Activated naive CD8-positive, alpha-beta T cell treated with anti-CD3 and anti-CD28 coated beads for 36 hours (primary cell): ENCODE measurements around the gene KRTCAP2. TPM values are rescaled to one million over a fixed set of nuclear protein-coding genes. Genes with fewer than 3 reads are reported as not detected.
A peak's percentile ranks its signal among the peaks of the same experiment; 100 is the strongest.

Experiments
- DNase-seq: peaks from one replicate; pipeline ENCODE4 v3.0.0; 2021
- H3K27ac Mint-ChIP-seq: one replicate; pipeline ENCODE4 v1.8.0; 2022; ENCODE audit warnings: mild to moderate bottlenecking, moderate library complexity, mixed read lengths
- H3K27me3 Mint-ChIP-seq: one replicate; pipeline ENCODE4 v1.8.0; 2022; ENCODE audit warnings: mild to moderate bottlenecking, mixed read lengths
- H3K36me3 Mint-ChIP-seq: one replicate; pipeline ENCODE4 v1.8.0; 2021; ENCODE audit warnings: mild to moderate bottlenecking, mixed read lengths
- H3K4me1 Mint-ChIP-seq: one replicate; pipeline ENCODE4 v1.8.0; 2021; ENCODE audit warnings: mixed read lengths
- H3K4me3 Mint-ChIP-seq: one replicate; pipeline ENCODE4 v1.8.0; 2022; ENCODE audit warnings: mild to moderate bottlenecking, moderate library complexity, mixed read lengths
- H3K9me3 Mint-ChIP-seq: one replicate; pipeline ENCODE4 v1.8.0; 2022; ENCODE audit warnings: mixed read lengths
- total RNA-seq, 2 experiments: library from RNA; stranded (reverse); gene quantifications; one replicate each; pipeline ENCODE4 v1.2.3, GENCODE V29; 2021

The KRTCAP2 gene
- total RNA-seq, 2 experiments from 2014 or later: 135 to 145 TPM

- peaks cover 29% of the 10 kb centered on the region for H3K36me3 Mint-ChIP-seq
- no peaks in the 10 kb centered on the region for H3K9me3 Mint-ChIP-seq
- no peak overlapping the region for H3K27ac Mint-ChIP-seq
- H3K4me3 Mint-ChIP-seq: no peak overlapping the region
- peaks cover 3% of the 10 kb centered on the region for H3K27me3 Mint-ChIP-seq
- DNase-seq: no peak
- peaks cover 24% of the 10 kb centered on the region for H3K4me1 Mint-ChIP-seq
Observed at GRCh38 chr1:155141749-155142148, 31.4 kb downstream of the KRTCAP2 start.

DNA sequence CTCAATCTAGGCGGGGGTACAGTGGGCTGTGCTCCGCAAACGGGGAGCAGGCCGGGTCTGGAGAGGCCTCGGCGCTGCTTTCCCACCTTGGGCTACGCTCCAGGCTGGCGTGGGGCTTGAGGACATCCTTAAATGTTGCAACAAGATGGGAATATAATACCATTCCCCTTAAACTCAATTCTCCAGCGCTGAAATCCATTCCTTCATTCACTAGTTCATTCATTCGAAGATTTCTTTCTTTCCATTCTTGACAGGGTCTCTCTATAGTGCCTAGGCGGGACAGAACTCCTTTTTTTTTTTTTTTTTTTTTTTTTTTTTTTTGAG lies 32.5 kb downstream of the KRTCAP2 start:
- peak overlapping the region; percentile 98 for H3K4me3 Mint-ChIP-seq
- no peak for DNase-seq

GRCh38 chr1:155139895-155140629 lies 33.0 kb downstream of the KRTCAP2 start, which contains the start of gene DPM3:
DPM3 (minus strand) TSS chr1:155140531; CDS start chr1:155140240, 291 bp downstream.
- Mint-ChIP-seq H3K36me3 (peaks cover 36% of the 10 kb centered on the region), H3K4me1 (peaks cover 28% of the 10 kb centered on the region)
- peak; percentile 89 for DNase-seq

More for the DNA sequence above, 32.5 kb downstream of the KRTCAP2 start:
- Mint-ChIP-seq H3K27me3 (no peaks in the 10 kb centered on the region), H3K27ac (peak overlapping the region; percentile 96), H3K9me3 (no peaks in the 10 kb centered on the region), H3K36me3 (peaks cover 32% of the 10 kb centered on the region), H3K4me1 (peaks cover 27% of the 10 kb centered on the region)

GRCh38 chr1:155137154-155137949 lies 35.8 kb downstream of the KRTCAP2 start:
- H3K4me3 Mint-ChIP-seq: peak overlapping the region; percentile 96
- peaks cover 3% of the 10 kb centered on the region for H3K27me3 Mint-ChIP-seq
- H3K36me3 Mint-ChIP-seq: peaks cover 36% of the 10 kb centered on the region
- DNase-seq: no peak
- H3K9me3 Mint-ChIP-seq: no peaks in the 10 kb centered on the region
- peaks cover 35% of the 10 kb centered on the region for H3K4me1 Mint-ChIP-seq
- peak overlapping the region; percentile 99 for H3K27ac Mint-ChIP-seq

More at GRCh38 chr1:155139895-155140629, 33.0 kb downstream of the KRTCAP2 start, which contains the start of gene DPM3:
- H3K27me3 Mint-ChIP-seq: peaks cover 3% of the 10 kb centered on the region
- no peaks in the 10 kb centered on the region for H3K9me3 Mint-ChIP-seq
- H3K27ac Mint-ChIP-seq: peak within 1 kb of the TSS; percentile 96
- peak within 1 kb of the TSS; percentile 98 for H3K4me3 Mint-ChIP-seq

GRCh38 chr1:155136748-155137147 lies 36.4 kb downstream of the KRTCAP2 start:
- H3K36me3 Mint-ChIP-seq: peaks cover 36% of the 10 kb centered on the region
- peak; percentile 28 for DNase-seq
- H3K27ac Mint-ChIP-seq: peak overlapping the region; percentile 99
- peaks cover 35% of the 10 kb centered on the region for H3K4me1 Mint-ChIP-seq
- peak overlapping the region; percentile 96 for H3K4me3 Mint-ChIP-seq
- H3K27me3 Mint-ChIP-seq: peaks cover 3% of the 10 kb centered on the region
- H3K9me3 Mint-ChIP-seq: no peaks in the 10 kb centered on the region

DNA sequence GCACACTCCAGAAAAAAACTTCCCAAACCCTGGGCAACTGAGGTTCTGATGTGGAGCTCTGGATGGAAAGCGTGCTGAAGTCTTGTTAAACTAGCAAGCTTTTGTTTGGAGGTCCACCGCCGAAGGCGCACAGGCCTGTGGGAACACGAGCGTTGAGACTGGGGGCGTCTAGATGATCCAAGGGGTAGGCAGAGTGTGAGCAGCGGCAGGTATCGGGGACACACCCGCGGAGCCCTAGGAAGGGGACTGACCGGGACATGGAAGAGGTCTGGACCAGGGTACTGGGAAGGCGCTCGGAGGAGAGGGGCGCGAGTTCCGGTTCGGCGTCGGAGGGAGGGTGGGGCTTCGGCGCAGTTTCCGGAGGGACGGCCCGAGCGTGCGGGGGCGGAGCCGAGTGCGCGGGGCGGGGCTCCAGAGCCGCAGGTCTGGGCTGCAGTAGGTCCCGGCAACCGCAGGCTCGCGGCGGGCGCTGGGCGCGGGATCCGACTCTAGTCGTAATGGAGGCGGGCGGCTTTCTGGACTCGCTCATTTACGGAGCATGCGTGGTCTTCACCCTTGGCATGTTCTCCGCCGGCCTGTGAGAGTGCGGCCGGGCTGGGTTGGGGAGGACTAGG lies 37.6 kb downstream of the KRTCAP2 start, which contains the start of gene SLC50A1:
TSS of gene SLC50A1 (plus strand) at position 438 of the 614 bp plus-strand sequence. CDS start at position 498, 60 bp downstream.
- Mint-ChIP-seq H3K4me1 (peaks cover 33% of the 10 kb centered on the region), H3K4me3 (peak within 1 kb of the TSS; percentile 96), H3K27ac (peak within 1 kb of the TSS; percentile 99), H3K36me3 (peaks cover 36% of the 10 kb centered on the region), H3K9me3 (no peaks in the 10 kb centered on the region), H3K27me3 (peaks cover 3% of the 10 kb centered on the region)
- peak; percentile 96 for DNase-seq

GRCh38 chr1:155134880-155135414 lies 38.2 kb downstream of the KRTCAP2 start:
- Mint-ChIP-seq H3K4me3 (peak overlapping the region; percentile 96), H3K27ac (peak overlapping the region; percentile 99), H3K9me3 (no peaks in the 10 kb centered on the region), H3K27me3 (peaks cover 3% of the 10 kb centered on the region), H3K36me3 (peaks cover 32% of the 10 kb centered on the region), H3K4me1 (peaks cover 34% of the 10 kb centered on the region)
- peak; percentile 55 for DNase-seq

DNA sequence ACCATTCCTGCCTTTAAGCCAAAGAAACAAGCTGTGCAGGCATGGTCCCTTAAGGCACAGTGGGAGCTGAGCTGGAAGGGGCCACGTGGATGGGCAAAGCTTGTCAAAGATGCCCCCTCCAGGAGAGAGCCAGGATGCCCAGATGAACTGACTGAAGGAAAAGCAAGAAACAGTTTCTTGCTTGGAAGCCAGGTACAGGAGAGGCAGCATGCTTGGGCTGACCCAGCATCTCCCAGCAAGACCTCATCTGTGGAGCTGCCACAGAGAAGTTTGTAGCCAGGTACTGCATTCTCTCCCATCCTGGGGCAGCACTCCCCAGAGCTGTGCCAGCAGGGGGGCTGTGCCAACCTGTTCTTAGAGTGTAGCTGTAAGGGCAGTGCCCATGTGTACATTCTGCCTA lies 38.8 kb downstream of the KRTCAP2 start:
- Mint-ChIP-seq H3K27ac (peak overlapping the region; percentile 99), H3K9me3 (no peaks in the 10 kb centered on the region), H3K36me3 (peaks cover 27% of the 10 kb centered on the region), H3K27me3 (peaks cover 3% of the 10 kb centered on the region), H3K4me3 (peak overlapping the region; percentile 96), H3K4me1 (peaks cover 39% of the 10 kb centered on the region)
- no peak for DNase-seq

GRCh38 chr1:155133799-155134281 lies 39.3 kb downstream of the KRTCAP2 start:
- peaks cover 24% of the 10 kb centered on the region for H3K36me3 Mint-ChIP-seq
- H3K9me3 Mint-ChIP-seq: no peaks in the 10 kb centered on the region
- H3K4me1 Mint-ChIP-seq: peaks cover 42% of the 10 kb centered on the region
- DNase-seq: no peak
- no peak overlapping the region for H3K27ac Mint-ChIP-seq
- H3K4me3 Mint-ChIP-seq: no peak overlapping the region
- H3K27me3 Mint-ChIP-seq: peaks cover 3% of the 10 kb centered on the region

DNA sequence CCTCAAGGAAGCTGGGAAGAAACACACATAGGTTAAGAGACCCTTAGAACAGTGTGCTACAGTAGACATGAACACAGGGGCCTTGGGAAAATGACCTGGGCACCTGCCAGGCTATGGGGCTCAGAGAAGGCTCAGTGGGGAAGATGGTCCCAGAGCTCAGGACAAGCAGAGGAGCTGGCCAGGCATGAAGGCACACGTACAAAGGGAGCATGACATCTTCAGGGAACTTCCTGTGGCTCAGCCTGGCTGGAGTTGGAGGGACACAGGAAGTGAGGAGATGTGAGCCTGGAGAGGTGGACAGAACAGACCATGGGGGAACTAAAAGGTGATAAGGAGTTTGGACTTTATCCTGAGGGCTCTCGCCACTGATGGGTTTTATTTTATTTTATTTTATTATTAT lies 41.2 kb downstream of the KRTCAP2 start:
- Mint-ChIP-seq H3K4me3 (no peak overlapping the region), H3K27ac (no peak overlapping the region), H3K4me1 (peaks cover 42% of the 10 kb centered on the region), H3K36me3 (peaks cover 8% of the 10 kb centered on the region), H3K9me3 (no peaks in the 10 kb centered on the region), H3K27me3 (peaks cover 19% of the 10 kb centered on the region)
- DNase-seq: no peak

- Mint-ChIP-seq H3K4me1 (peaks cover 41% of the 10 kb centered on the region), H3K4me3 (no peak overlapping the region), H3K36me3 (peaks cover 5% of the 10 kb centered on the region), H3K27me3 (peaks cover 25% of the 10 kb centered on the region), H3K9me3 (no peaks in the 10 kb centered on the region), H3K27ac (no peak overlapping the region)
- DNase-seq: no peak
Observed at GRCh38 chr1:155131285-155131684, 41.8 kb downstream of the KRTCAP2 start.

- Mint-ChIP-seq H3K4me3 (no peak overlapping the region), H3K27ac (no peak overlapping the region), H3K27me3 (peaks cover 25% of the 10 kb centered on the region), H3K9me3 (no peaks in the 10 kb centered on the region), H3K36me3 (peaks cover 4% of the 10 kb centered on the region), H3K4me1 (peaks cover 40% of the 10 kb centered on the region)
- no peak for DNase-seq
Observed at GRCh38 chr1:155130272-155131006, 42.7 kb downstream of the KRTCAP2 start.

- peaks cover 32% of the 10 kb centered on the region for H3K4me1 Mint-ChIP-seq
- no peaks in the 10 kb centered on the region for H3K36me3 Mint-ChIP-seq
- peaks cover 23% of the 10 kb centered on the region for H3K27me3 Mint-ChIP-seq
- H3K27ac Mint-ChIP-seq: peak overlapping the region; percentile 25
- no peaks in the 10 kb centered on the region for H3K9me3 Mint-ChIP-seq
- peak overlapping the region; percentile 73 for H3K4me3 Mint-ChIP-seq
- no peak for DNase-seq
Observed at GRCh38 chr1:155128755-155129473, 44.2 kb downstream of the KRTCAP2 start.
